SK-N-SH (cell line): ENCODE measurements around the gene CHID1. TPM values are rescaled to one million over a fixed set of nuclear protein-coding genes. Genes with fewer than 3 reads are reported as not detected.

Experiments used
- CTCF ChIA-PET: fragments of 300-600, 350-600 bp; formaldehyde crosslinking; extraction: SDS; loops from one replicate; lab custom pipeline; 2021; lab: Yijun Ruan, JAX
- POLR2A ChIA-PET: fragments of 350-600 bp; sonication (Branson Sonifier 250); formaldehyde crosslinking; extraction: SDS; loops from one replicate; lab custom pipeline; 2020; ENCODE audit warnings: antibody characterized with exemption, inconsistent platforms; lab: Yijun Ruan, JAX
- DNase-seq: peaks from one replicate; pipeline ENCODE4 v3.0.0; 2012
- H2AFZ ChIP-seq: fragments of 200-600 bp; sonication (generic); 2 replicates; pipeline ENCODE4 v1.8.1; 2016; ENCODE audit warnings: antibody characterized with exemption, mild to moderate bottlenecking, low read depth
- H3F3A ChIP-seq: fragments of 200-600 bp; sonication (generic); replicated peaks from 2 replicates; pipeline ENCODE3; 2016; ENCODE audit warnings: antibody characterized with exemption, mild to moderate bottlenecking; ENCODE audit not compliant: insufficient read depth
- H3K27ac ChIP-seq, 2 experiments: fragments of 200-500 bp in 1 of 2; fragments of 200-600 bp in 1 of 2; sonication (Bioruptor generic) in 1 of 2; sonication (generic), shearing (Covaris generic) in 1 of 2; 2 replicates each; pipeline versions ENCODE4 v1.5.1 to v1.6.1; 2014 to 2016; ENCODE audit warnings: low read depth in 2 of 2, inconsistent platforms in 1 of 2, low read length in 1 of 2, mild to moderate bottlenecking in 1 of 2, mixed read lengths in 1 of 2
- H3K27me3 ChIP-seq: fragments of 200-600 bp; sonication (generic), shearing (Covaris generic); 2 replicates; pipeline ENCODE4 v1.6.1; 2016; ENCODE audit warnings: mixed run types; ENCODE audit not compliant: insufficient read depth
- H3K36me3 ChIP-seq, 2 experiments: fragments of 200-500 bp in 1 of 2; fragments of 200-600 bp in 1 of 2; sonication (Bioruptor generic) in 1 of 2; sonication (generic) in 1 of 2; replicated peaks in 1 of 2; 2 replicates each; pipeline versions ENCODE3 to v1.5.1; 2014 to 2016; ENCODE audit warnings: low read length in 1 of 2, mild to moderate bottlenecking in 1 of 2; ENCODE audit not compliant: insufficient read depth in 2 of 2, control insufficient read depth in 1 of 2
- H3K4me1 ChIP-seq, 2 experiments: fragments of 200-500 bp in 1 of 2; fragments of 200-600 bp in 1 of 2; sonication (Bioruptor generic) in 1 of 2; sonication (generic), shearing (Covaris generic) in 1 of 2; 2 replicates each; pipeline versions ENCODE4 v1.5.1 to v1.6.1; 2014 to 2016; ENCODE audit warnings: low read depth in 1 of 2, low read length in 1 of 2, mixed run types in 1 of 2; ENCODE audit not compliant: insufficient read depth in 2 of 2, control insufficient read depth in 1 of 2
- H3K4me2 ChIP-seq: fragments of 200-600 bp; sonication (generic), shearing (Covaris generic); 2 replicates; pipeline ENCODE4 v1.6.1; 2017; ENCODE audit warnings: mixed run types
- H3K4me3 ChIP-seq, 2 experiments: fragments of 200-500 bp in 1 of 2; fragments of 200-600 bp in 1 of 2; sonication (Bioruptor generic) in 1 of 2; sonication (generic), shearing (Covaris generic) in 1 of 2; 2 replicates each; pipeline versions ENCODE4 v1.5.1 to v1.8.1; 2014 to 2016; ENCODE audit warnings: low read depth in 2 of 2, inconsistent platforms in 1 of 2, low read length in 1 of 2, mild to moderate bottlenecking in 1 of 2, mixed read lengths in 1 of 2, moderate library complexity in 1 of 2
- H3K79me2 ChIP-seq: fragments of 200-600 bp; sonication (generic); 2 replicates; pipeline ENCODE4 v1.8.1; 2017; ENCODE audit warnings: mild to moderate bottlenecking; ENCODE audit not compliant: insufficient read depth
- H3K9ac ChIP-seq: fragments of 200-600 bp; sonication (generic); 2 replicates; pipeline ENCODE4 v1.6.1; 2017; ENCODE audit warnings: mixed run types
- H3K9me2 ChIP-seq: fragments of 200-600 bp; sonication (generic); 2 replicates; pipeline ENCODE4 v1.6.1; 2017; ENCODE audit warnings: mixed run types
- H3K9me3 ChIP-seq: fragments of 200-600 bp; sonication (generic); 2 replicates; pipeline ENCODE4 v1.6.1; 2017; ENCODE audit warnings: mixed run types, mild to moderate bottlenecking, moderate library complexity
- H4K20me1 ChIP-seq: fragments of 200-600 bp; sonication (generic); 2 replicates; pipeline ENCODE4 v1.6.1; 2017; ENCODE audit warnings: mild to moderate bottlenecking, mixed run types; ENCODE audit not compliant: insufficient read depth
- EZH2phosphoT487 ChIP-seq: fragments of 200-600 bp; sonication (generic); IDR thresholded peaks from 2 replicates; pipeline ENCODE4 v1.6.1; 2017; ENCODE audit warnings: low read depth, mixed run types, mild to moderate bottlenecking, antibody characterized with exemption, moderate library complexity, borderline replicate concordance
- FOXJ3 ChIP-seq: sonication (generic); formaldehyde crosslinking; IDR thresholded peaks from 2 replicates; pipeline ENCODE4 v1.5.1; 2020; ENCODE audit warnings: mild to moderate bottlenecking, missing genetic modification reagents
- GATA2 ChIP-seq: sonication (generic); formaldehyde crosslinking; IDR thresholded peaks from 2 replicates; pipeline ENCODE4 v1.5.0; 2020; ENCODE audit warnings: mild to moderate bottlenecking, missing genetic modification reagents
- NFIC ChIP-seq: IDR thresholded peaks from 2 replicates; pipeline ENCODE4 v1.4.0; 2012; ENCODE audit warnings: borderline replicate concordance
- POLR2AphosphoS5 ChIP-seq: IDR thresholded peaks from 2 replicates; pipeline ENCODE4 v1.6.1; 2012; ENCODE audit warnings: low read depth, low read length
- RAD21 ChIP-seq: IDR thresholded peaks from 2 replicates; pipeline ENCODE4 v1.6.1; 2012; ENCODE audit warnings: mild to moderate bottlenecking, low read length
- RCOR1 ChIP-seq: fragments of 150-350 bp; IDR thresholded peaks from 2 replicates; pipeline ENCODE4 v1.6.1; 2017; ENCODE audit warnings: antibody characterized with exemption, low read length
- SMC3 ChIP-seq: IDR thresholded peaks from 2 replicates; pipeline ENCODE4 v1.6.1; 2012; ENCODE audit warnings: low read depth, low read length, improper control_type of control experiment
- TEAD4 ChIP-seq: IDR thresholded peaks from 2 replicates; pipeline ENCODE4 v1.4.0; 2012; ENCODE audit warnings: mild to moderate bottlenecking, borderline replicate concordance; ENCODE audit not compliant: insufficient read depth
- WGBS: methylation state at CpG from one replicate; pipeline ENCODE4 v1.1.6; 2017; ENCODE audit warnings: low lambda C conversion rate; 5-methylcytosine and 5-hydroxymethylcytosine counted together
- polyA plus RNA-seq, 3 experiments: library from polyadenylated mRNA; depleted of rRNA; stranded (reverse); fragments of >200 nt; gene quantifications; 2 replicates each; pipeline ENCODE4 v1.2.3, GENCODE V29; 2012
- TF ChIP-seq, protein P1 (sequence below): IDR thresholded peaks from 2 replicates; pipeline ENCODE4; 2012
- TF ChIP-seq, protein P2 (sequence below): fragments of 200-600 bp; sonication (generic); IDR thresholded peaks from 2 replicates; pipeline ENCODE4 v1.6.1; 2017; ENCODE audit warnings: antibody characterized with exemption, mild to moderate bottlenecking, moderate library complexity
- TF ChIP-seq, protein P3 (sequence below): IDR thresholded peaks from 2 replicates; pipeline ENCODE4 v1.4.0; 2012; ENCODE audit warnings: low read depth, borderline replicate concordance

CHID1 gene
- polyA plus RNA-seq, 1 of the 3 experiments (the other 2 are of a cell fraction), result 231 TPM

DNA sequence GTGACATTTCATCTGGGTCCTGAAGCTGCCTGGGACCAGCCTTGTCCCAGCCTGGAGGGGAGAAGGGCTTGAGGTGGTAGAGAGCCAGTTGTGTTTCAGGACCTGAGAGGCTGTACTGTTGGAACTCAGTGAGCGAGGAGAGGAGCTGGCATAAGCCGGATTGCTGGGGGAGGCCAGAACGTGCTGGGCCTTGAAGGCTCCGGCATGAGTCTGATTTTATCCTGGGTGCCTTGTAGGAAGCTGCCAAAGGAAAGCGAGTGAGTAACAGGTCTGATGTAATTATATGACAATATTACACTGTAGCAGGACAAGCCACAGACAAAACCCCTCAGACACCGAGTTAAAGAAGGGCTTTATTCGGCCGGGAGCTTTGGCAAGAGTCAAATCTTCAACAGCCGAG lies 32.2 kb upstream of the CHID1 start:
- peaks cover 0 to 16% of the 10 kb centered on the region in 2 experiments for H3K36me3 ChIP-seq
- H4K20me1 ChIP-seq, result peaks cover 40% of the 10 kb centered on the region
- H2AFZ ChIP-seq, result no peak overlapping the region
- DNase-seq, result no peak
- no peaks in the 10 kb centered on the region for H3K9me2 ChIP-seq
- H3K27ac ChIP-seq, result no peak overlapping the region
- no peaks in the 10 kb centered on the region for H3F3A ChIP-seq
- ChIA-PET CTCF (interaction anchor here (1.1 kb wide), 1 partner anchor 13 kb away, joined by 3 read pairs; no protein-coding TSS in a partner anchor), POLR2A (no interaction called here)
- 91% methylated on average over 9 of the region's 9 CpGs for WGBS
- no peaks in the 10 kb centered on the region for H3K27me3 ChIP-seq
- H3K4me2 ChIP-seq, result no peak overlapping the region
- peaks cover 91% of the 10 kb centered on the region for H3K79me2 ChIP-seq
- no peak overlapping the region for H3K4me3 ChIP-seq
- TF ChIP-seq SMC3, result no peak
- no peak overlapping the region for H3K9ac ChIP-seq
- no peaks in the 10 kb centered on the region for H3K9me3 ChIP-seq
- peaks cover 0 to 7% of the 10 kb centered on the region in 2 experiments; a peak in 2 of 4 replicates for H3K4me1 ChIP-seq

DNA sequence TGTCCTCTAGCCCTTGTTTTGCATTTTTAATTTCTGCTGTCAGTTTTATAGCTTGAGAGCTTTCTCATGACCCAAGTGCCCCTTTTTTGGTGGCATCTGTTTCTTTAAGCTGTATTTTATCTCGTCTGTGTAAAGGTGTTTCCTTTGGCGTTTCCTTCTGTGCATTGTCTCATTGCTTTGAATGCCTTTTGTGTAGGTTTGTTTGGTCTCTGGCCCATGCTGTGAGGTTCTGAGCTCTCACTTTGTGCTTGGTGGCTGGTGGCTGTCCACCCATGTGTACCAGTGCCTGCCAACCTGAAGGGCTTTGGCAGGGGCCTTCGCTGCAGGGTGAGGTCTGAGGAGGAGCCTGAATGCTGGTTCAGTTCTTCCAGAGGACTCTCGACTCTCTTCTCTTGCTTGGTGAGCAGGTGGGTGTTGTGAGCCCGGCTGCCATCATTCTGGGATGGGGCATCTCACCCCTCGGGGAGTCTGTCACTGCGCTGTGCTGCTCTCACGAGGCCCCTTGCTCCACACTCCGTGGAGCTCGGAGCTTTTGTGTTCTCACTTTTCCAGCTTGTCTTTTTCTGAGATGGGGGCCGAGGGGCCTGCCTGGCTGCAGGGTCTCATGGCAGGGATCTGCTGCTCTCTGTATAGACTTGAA lies 30.0 kb upstream of the CHID1 start:
- H3K9me2 ChIP-seq, result no peaks in the 10 kb centered on the region
- H3K4me1 ChIP-seq, result peaks cover 0 to 7% of the 10 kb centered on the region in 2 experiments; a peak in 2 of 4 replicates
- DNase-seq, result no peak
- H3K9me3 ChIP-seq, result no peaks in the 10 kb centered on the region
- H3K9ac ChIP-seq, result no peak overlapping the region
- TF ChIP-seq EZH2phosphoT487, result no peak
- H3K27me3 ChIP-seq, result no peaks in the 10 kb centered on the region
- peaks cover 91% of the 10 kb centered on the region for H3K79me2 ChIP-seq
- H3F3A ChIP-seq, result no peaks in the 10 kb centered on the region
- H4K20me1 ChIP-seq, result peaks cover 56% of the 10 kb centered on the region
- H2AFZ ChIP-seq, result no peak overlapping the region
- WGBS, result 96% methylated on average over 11 of the region's 11 CpGs
- POLR2A ChIA-PET, result interaction anchor here (0.7 kb wide), 1 partner anchor 84 kb away, joined by 4 read pairs; no protein-coding TSS in a partner anchor
- H3K27ac ChIP-seq, result no peak overlapping the region
- no peak overlapping the region for H3K4me3 ChIP-seq
- CTCF ChIA-PET, result interaction anchor here (0.8 kb wide), 1 partner anchor 32 kb away, joined by 3 read pairs; no protein-coding TSS in a partner anchor
- H3K36me3 ChIP-seq, result peaks cover 0 to 10% of the 10 kb centered on the region in 2 experiments
- H3K4me2 ChIP-seq, result no peak overlapping the region

DNA sequence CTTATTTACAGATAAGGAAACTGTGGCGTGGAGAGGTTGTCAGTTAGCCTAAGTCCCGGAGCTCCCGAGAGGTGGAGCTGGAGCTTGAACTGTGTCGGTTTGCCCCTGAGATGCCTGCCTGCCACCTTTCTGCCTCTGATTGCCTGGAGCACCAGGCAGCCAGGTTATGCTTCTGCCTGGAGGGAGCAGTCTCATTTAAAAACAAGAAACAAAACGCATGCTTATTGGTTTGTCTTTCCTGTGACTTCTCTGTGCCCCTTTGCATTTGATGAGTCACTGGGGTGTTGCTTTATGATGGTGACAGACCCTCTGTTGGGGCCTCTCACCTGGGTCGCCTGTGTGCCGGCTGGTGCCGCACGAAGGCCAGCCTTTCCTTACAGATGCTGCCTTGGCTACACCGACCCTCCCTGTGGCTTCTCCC lies 27.2 kb upstream of the CHID1 start:
- 89% methylated on average over 10 of the region's 10 CpGs for WGBS
- H3K79me2 ChIP-seq, result peaks cover 99% of the 10 kb centered on the region
- peaks cover 0 to 10% of the 10 kb centered on the region in 2 experiments for H3K36me3 ChIP-seq
- DNase-seq, result no peak
- no peak overlapping the region for H2AFZ ChIP-seq
- H3K9me3 ChIP-seq, result no peaks in the 10 kb centered on the region
- peaks cover 0 to 7% of the 10 kb centered on the region in 2 experiments; a peak in 2 of 4 replicates for H3K4me1 ChIP-seq
- no peak overlapping the region for H3K4me2 ChIP-seq
- H3K9me2 ChIP-seq, result no peaks in the 10 kb centered on the region
- CTCF ChIA-PET, result no interaction called here
- H3K27ac ChIP-seq, result no peak overlapping the region
- no peak overlapping the region for H3K4me3 ChIP-seq
- POLR2A ChIA-PET, result no interaction called here
- H3K9ac ChIP-seq, result no peak overlapping the region
- no peaks in the 10 kb centered on the region for H3K27me3 ChIP-seq
- H4K20me1 ChIP-seq, result peaks cover 74% of the 10 kb centered on the region
- no peaks in the 10 kb centered on the region for H3F3A ChIP-seq
- TF ChIP-seq FOXJ3, result no peak
- TF ChIP-seq, protein P1, sequence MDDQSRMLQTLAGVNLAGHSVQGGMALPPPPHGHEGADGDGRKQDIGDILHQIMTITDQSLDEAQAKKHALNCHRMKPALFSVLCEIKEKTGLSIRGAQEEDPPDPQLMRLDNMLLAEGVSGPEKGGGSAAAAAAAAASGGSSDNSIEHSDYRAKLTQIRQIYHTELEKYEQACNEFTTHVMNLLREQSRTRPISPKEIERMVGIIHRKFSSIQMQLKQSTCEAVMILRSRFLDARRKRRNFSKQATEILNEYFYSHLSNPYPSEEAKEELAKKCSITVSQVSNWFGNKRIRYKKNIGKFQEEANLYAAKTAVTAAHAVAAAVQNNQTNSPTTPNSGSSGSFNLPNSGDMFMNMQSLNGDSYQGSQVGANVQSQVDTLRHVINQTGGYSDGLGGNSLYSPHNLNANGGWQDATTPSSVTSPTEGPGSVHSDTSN, result no peak
- no peak for TF ChIP-seq TEAD4
- TF ChIP-seq RAD21, result no peak
- TF ChIP-seq EZH2phosphoT487, result no peak
- TF ChIP-seq, protein P2, sequence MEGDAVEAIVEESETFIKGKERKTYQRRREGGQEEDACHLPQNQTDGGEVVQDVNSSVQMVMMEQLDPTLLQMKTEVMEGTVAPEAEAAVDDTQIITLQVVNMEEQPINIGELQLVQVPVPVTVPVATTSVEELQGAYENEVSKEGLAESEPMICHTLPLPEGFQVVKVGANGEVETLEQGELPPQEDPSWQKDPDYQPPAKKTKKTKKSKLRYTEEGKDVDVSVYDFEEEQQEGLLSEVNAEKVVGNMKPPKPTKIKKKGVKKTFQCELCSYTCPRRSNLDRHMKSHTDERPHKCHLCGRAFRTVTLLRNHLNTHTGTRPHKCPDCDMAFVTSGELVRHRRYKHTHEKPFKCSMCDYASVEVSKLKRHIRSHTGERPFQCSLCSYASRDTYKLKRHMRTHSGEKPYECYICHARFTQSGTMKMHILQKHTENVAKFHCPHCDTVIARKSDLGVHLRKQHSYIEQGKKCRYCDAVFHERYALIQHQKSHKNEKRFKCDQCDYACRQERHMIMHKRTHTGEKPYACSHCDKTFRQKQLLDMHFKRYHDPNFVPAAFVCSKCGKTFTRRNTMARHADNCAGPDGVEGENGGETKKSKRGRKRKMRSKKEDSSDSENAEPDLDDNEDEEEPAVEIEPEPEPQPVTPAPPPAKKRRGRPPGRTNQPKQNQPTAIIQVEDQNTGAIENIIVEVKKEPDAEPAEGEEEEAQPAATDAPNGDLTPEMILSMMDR, result no peak
- no peak for TF ChIP-seq NFIC
- no peak for TF ChIP-seq RCOR1
- TF ChIP-seq, protein P3, sequence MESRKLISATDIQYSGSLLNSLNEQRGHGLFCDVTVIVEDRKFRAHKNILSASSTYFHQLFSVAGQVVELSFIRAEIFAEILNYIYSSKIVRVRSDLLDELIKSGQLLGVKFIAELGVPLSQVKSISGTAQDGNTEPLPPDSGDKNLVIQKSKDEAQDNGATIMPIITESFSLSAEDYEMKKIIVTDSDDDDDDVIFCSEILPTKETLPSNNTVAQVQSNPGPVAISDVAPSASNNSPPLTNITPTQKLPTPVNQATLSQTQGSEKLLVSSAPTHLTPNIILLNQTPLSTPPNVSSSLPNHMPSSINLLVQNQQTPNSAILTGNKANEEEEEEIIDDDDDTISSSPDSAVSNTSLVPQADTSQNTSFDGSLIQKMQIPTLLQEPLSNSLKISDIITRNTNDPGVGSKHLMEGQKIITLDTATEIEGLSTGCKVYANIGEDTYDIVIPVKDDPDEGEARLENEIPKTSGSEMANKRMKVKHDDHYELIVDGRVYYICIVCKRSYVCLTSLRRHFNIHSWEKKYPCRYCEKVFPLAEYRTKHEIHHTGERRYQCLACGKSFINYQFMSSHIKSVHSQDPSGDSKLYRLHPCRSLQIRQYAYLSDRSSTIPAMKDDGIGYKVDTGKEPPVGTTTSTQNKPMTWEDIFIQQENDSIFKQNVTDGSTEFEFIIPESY, result no peak
- TF ChIP-seq POLR2AphosphoS5, result no peak
- TF ChIP-seq GATA2 (CRISPR knock-in tag), result no peak
